ENCODE results near the gene GRIK2. TPM values are rescaled to one million over a fixed set of nuclear protein-coding genes. Genes with fewer than 3 reads are reported as not detected.

Gene GRIK2
- total RNA-seq, 1 experiment from 2014 or later = 0.55 TPM

DNA sequence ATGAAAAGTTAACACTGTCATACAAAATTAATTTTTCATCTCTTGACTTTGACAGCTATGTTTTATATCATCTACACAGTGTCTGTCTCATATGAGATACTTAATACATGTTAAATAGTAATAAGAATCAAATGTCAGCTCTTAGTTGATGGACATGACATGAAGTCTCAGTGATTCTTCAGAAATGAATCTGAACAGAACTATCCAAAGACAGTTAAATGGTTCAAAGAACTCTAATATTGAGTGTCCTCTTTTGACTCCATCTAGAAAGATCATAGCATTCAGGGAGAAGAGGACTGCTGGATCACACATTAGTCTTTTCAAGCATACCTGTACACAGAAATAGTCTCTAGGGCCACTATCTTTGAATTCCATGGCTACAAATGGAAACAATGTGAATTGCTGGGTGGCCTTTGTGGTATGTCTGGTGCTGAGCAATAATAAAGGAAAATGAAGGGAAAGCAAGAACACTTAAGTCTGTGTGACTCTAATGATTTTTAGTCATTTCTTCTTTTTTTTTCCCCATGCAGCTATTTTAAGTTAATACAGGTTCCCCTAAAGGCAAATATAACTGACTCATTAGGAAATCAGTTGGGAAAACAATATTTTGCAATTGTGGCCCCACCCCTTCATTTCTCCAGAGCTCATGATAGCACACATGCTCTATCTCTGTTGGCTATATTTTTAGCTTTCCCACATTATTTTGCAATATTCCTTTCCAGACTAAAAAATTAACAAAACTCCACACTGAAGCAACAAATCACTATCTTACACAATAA lies 367.5 kb downstream of the GRIK2 start:
- no peak overlapping the region for H3K9ac ChIP-seq (ENCODE audit: low read length)
- TF ChIP-seq EZH2phosphoT487 (IDR thresholded peaks at IDR 0.05; ENCODE audit: borderline replicate concordance, low read length) (no peak), EZH2 (IDR thresholded peaks at IDR 0.05; ENCODE audit: low read length, unreplicated experiment) (no peak)
- TF ChIP-seq, protein P1, sequence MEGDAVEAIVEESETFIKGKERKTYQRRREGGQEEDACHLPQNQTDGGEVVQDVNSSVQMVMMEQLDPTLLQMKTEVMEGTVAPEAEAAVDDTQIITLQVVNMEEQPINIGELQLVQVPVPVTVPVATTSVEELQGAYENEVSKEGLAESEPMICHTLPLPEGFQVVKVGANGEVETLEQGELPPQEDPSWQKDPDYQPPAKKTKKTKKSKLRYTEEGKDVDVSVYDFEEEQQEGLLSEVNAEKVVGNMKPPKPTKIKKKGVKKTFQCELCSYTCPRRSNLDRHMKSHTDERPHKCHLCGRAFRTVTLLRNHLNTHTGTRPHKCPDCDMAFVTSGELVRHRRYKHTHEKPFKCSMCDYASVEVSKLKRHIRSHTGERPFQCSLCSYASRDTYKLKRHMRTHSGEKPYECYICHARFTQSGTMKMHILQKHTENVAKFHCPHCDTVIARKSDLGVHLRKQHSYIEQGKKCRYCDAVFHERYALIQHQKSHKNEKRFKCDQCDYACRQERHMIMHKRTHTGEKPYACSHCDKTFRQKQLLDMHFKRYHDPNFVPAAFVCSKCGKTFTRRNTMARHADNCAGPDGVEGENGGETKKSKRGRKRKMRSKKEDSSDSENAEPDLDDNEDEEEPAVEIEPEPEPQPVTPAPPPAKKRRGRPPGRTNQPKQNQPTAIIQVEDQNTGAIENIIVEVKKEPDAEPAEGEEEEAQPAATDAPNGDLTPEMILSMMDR (conservative IDR thresholded peaks at IDR 0.05; ENCODE audit: low read depth, low read length) = no peak
- no peak for ATAC-seq

DNA sequence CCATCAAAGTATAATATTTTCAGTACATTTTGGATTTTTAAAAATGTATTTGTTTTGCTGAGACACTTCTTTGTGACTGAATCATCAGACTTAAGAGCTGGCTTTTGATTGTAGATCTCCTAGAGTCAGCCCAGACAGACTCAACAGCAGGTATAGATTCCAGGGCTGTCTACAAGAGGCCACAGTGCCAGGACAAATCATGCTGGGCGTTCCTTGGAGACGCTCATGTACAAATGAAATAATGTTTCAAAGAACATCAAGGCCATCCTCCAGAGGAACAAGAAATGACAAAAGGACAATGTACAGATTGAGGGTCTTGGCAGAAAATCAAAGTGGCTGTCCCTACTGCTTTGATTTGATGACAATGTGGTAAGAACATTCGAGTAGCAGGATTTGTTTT lies 369.3 kb downstream of the GRIK2 start:
- ATAC-seq = no peak
- Histone ChIP-seq H4K20me1 (ENCODE audit: low read length) (no peaks in the 10 kb centered on the region), H3K9me3 (ENCODE audit: low read length) (no peaks in the 10 kb centered on the region), H3K36me3 (ENCODE audit: low read depth, low read length) (no peaks in the 10 kb centered on the region), H3K79me2 (ENCODE audit: low read length) (no peaks in the 10 kb centered on the region), H3K9ac (ENCODE audit: low read length) (no peak overlapping the region), H3K27ac (ENCODE audit: low read length) (no peak overlapping the region), H3K4me1 (ENCODE audit: insufficient read depth, low read length) (peaks cover 5% of the 10 kb centered on the region; the same call in 1 of the 2 replicates), H3K27me3 (ENCODE audit: low read length) (no peaks in the 10 kb centered on the region), H3K4me3 (ENCODE audit: low read length) (no peak overlapping the region), H3F3A (ENCODE audit: low read length, unreplicated experiment) (no peaks in the 10 kb centered on the region), H3K4me2 (ENCODE audit: low read length) (no peak overlapping the region), H3K9me2 (replicated peaks; ENCODE audit: low read length) (no peaks in the 10 kb centered on the region), H2AFZ (ENCODE audit: low read length) (no peak overlapping the region)
- intact Hi-C loops (cut with micrococcal nuclease) = no loop called here
- no peak for DNase-seq
- TF ChIP-seq EZH2phosphoT487 (IDR thresholded peaks at IDR 0.05; ENCODE audit: borderline replicate concordance, low read length) (no peak), EZH2 (IDR thresholded peaks at IDR 0.05; ENCODE audit: low read length, unreplicated experiment) (no peak)
- TF ChIP-seq, protein P1 (conservative IDR thresholded peaks at IDR 0.05; ENCODE audit: low read depth, low read length) = no peak
- ChIA-PET POLR2A (ENCODE audit: unreplicated experiment) (no interaction called here), CTCF (no interaction called here)
- no TSS peak for BruUV-seq (replicated peaks)

More for the DNA sequence above, 367.5 kb downstream of the GRIK2 start:
- H3K79me2 ChIP-seq (ENCODE audit: low read length) = no peaks in the 10 kb centered on the region
- peak; percentile 45 for DNase-seq
- peaks cover 5% of the 10 kb centered on the region; the same call in 1 of the 2 replicates for H3K4me1 ChIP-seq (ENCODE audit: insufficient read depth, low read length)
- H3K27me3 ChIP-seq (ENCODE audit: low read length) = no peaks in the 10 kb centered on the region
- H4K20me1 ChIP-seq (ENCODE audit: low read length) = no peaks in the 10 kb centered on the region
- no TSS peak for BruUV-seq (replicated peaks)
- no peaks in the 10 kb centered on the region for H3F3A ChIP-seq (ENCODE audit: low read length, unreplicated experiment)
- ChIA-PET POLR2A (ENCODE audit: unreplicated experiment) (no interaction called here), CTCF (no interaction called here)
- H2AFZ ChIP-seq (ENCODE audit: low read length) = no peak overlapping the region
- no peaks in the 10 kb centered on the region for H3K36me3 ChIP-seq (ENCODE audit: low read depth, low read length)
- H3K9me3 ChIP-seq (ENCODE audit: low read length) = no peaks in the 10 kb centered on the region
- no peak overlapping the region for H3K4me3 ChIP-seq (ENCODE audit: low read length)
- no peak overlapping the region for H3K4me2 ChIP-seq (ENCODE audit: low read length)
- H3K9me2 ChIP-seq (replicated peaks; ENCODE audit: low read length) = no peaks in the 10 kb centered on the region
- intact Hi-C loops (cut with micrococcal nuclease) = no loop called here
- no peak overlapping the region for H3K27ac ChIP-seq (ENCODE audit: low read length)

GRCh38 chr6:101765281-101765680 lies 371.8 kb downstream of the GRIK2 start:
- Histone ChIP-seq H3K4me3 (ENCODE audit: low read length) (no peak overlapping the region), H3K36me3 (ENCODE audit: low read depth, low read length) (no peaks in the 10 kb centered on the region), H3K4me1 (ENCODE audit: insufficient read depth, low read length) (peaks cover 5% of the 10 kb centered on the region; the same call in 1 of the 2 replicates), H3K9me3 (ENCODE audit: low read length) (no peaks in the 10 kb centered on the region), H3K4me2 (ENCODE audit: low read length) (no peak overlapping the region), H3K79me2 (ENCODE audit: low read length) (no peaks in the 10 kb centered on the region), H3K27me3 (ENCODE audit: low read length) (no peaks in the 10 kb centered on the region), H4K20me1 (ENCODE audit: low read length) (no peaks in the 10 kb centered on the region), H2AFZ (ENCODE audit: low read length) (no peak overlapping the region), H3K9me2 (replicated peaks; ENCODE audit: low read length) (no peaks in the 10 kb centered on the region), H3K9ac (ENCODE audit: low read length) (no peak overlapping the region), H3F3A (ENCODE audit: low read length, unreplicated experiment) (no peaks in the 10 kb centered on the region), H3K27ac (ENCODE audit: low read length) (no peak overlapping the region)
- intact Hi-C loops (cut with micrococcal nuclease) = no loop called here
- TF ChIP-seq, protein P1 (conservative IDR thresholded peaks at IDR 0.05; ENCODE audit: low read depth, low read length) = no peak
- TF ChIP-seq EZH2phosphoT487 (IDR thresholded peaks at IDR 0.05; ENCODE audit: borderline replicate concordance, low read length) (no peak), EZH2 (IDR thresholded peaks at IDR 0.05; ENCODE audit: low read length, unreplicated experiment) (no peak)
- no peak for ATAC-seq
- DNase-seq = no peak
- POLR2A ChIA-PET (ENCODE audit: unreplicated experiment) = no interaction called here
- CTCF ChIA-PET = no interaction called here
- BruUV-seq (replicated peaks) = no TSS peak
